ENCODE results near the gene LYPD6B.

GRCh38 chr2:149160701-149161217, 122.3 kb downstream of the LYPD6B start:
- TF ChIP-seq CTCF (IDR thresholded peaks at IDR 0.05; ENCODE audit: insufficient read depth, low read length) (no peak), POLR2AphosphoS5 (IDR thresholded peaks at IDR 0.05; ENCODE audit: low read depth) (no peak), REST (IDR thresholded peaks at IDR 0.05; ENCODE audit: insufficient replicate concordance, low read depth) (no peak), GABPA (IDR thresholded peaks at IDR 0.05; ENCODE audit: low read depth) (0 out of 2 replicates have a peak, but pooled peaks have one; percentile 10)

Measured in HL-60 (cell line).